Neural progenitor cell (in vitro differentiated cells): ENCODE results near the gene CCDC97. TPM values are rescaled to one million over a fixed set of nuclear protein-coding genes. Genes with fewer than 3 reads are reported as not detected.

Source experiments
- DNase-seq: peaks from one replicate; pipeline ENCODE4 v3.0.0-alpha.2; 2016; ENCODE audit warnings: low spot score
- H2AFZ ChIP-seq: fragments of 200-600 bp; sonication (generic); replicated peaks from 2 replicates; pipeline ENCODE4 v1.6.1; 2016; ENCODE audit warnings: antibody characterized with exemption
- H3F3A ChIP-seq: fragments of 200-600 bp; sonication (generic); 2 replicates; pipeline ENCODE4 v1.6.1; 2016; ENCODE audit warnings: antibody characterized with exemption, low read depth
- H3K27ac ChIP-seq: fragments of 200-600 bp; sonication (generic); 2 replicates; pipeline ENCODE4 v1.5.1; 2016; ENCODE audit warnings: mild to moderate bottlenecking
- H3K27me3 ChIP-seq: fragments of 200-600 bp; sonication (generic); 2 replicates; pipeline ENCODE4 v1.6.1; 2016; ENCODE audit warnings: mild to moderate bottlenecking, moderate library complexity
- H3K36me3 ChIP-seq: fragments of 200-600 bp; sonication (generic); 2 replicates; pipeline ENCODE4 v1.5.1; 2016
- H3K4me1 ChIP-seq: fragments of 200-600 bp; sonication (generic); 2 replicates; pipeline ENCODE4 v1.6.1; 2016; ENCODE audit warnings: mixed run types
- H3K4me2 ChIP-seq: fragments of 200-600 bp; sonication (generic); 2 replicates; pipeline ENCODE4 v1.6.1; 2016
- H3K4me3 ChIP-seq: fragments of 200-600 bp; sonication (generic); 2 replicates; pipeline ENCODE4 v1.5.1; 2016
- H3K79me2 ChIP-seq: fragments of 200-600 bp; sonication (generic); 2 replicates; pipeline ENCODE4 v1.6.1; 2016; ENCODE audit warnings: low read depth
- H3K9ac ChIP-seq: fragments of 200-600 bp; sonication (generic); 2 replicates; pipeline ENCODE4 v1.6.1; 2016
- H3K9me3 ChIP-seq: fragments of 200-600 bp; sonication (generic); 2 replicates; pipeline ENCODE4 v1.5.1; 2016; ENCODE audit warnings: low read depth
- H4K20me1 ChIP-seq: fragments of 200-600 bp; sonication (generic); 2 replicates; pipeline ENCODE4 v1.6.1; 2016; ENCODE audit warnings: low read depth
- H3K27ac Mint-ChIP-seq: 3 replicates; pipeline ENCODE4 v1.8.0; 2021; ENCODE audit warnings: mixed read lengths
- H3K27me3 Mint-ChIP-seq: 2 replicates; pipeline ENCODE4 v1.8.0; 2022; ENCODE audit warnings: low read depth, mild to moderate bottlenecking, inconsistent platforms, moderate library complexity, mixed read lengths; ENCODE audit not compliant: insufficient read depth
- H3K36me3 Mint-ChIP-seq: 3 replicates; pipeline ENCODE4 v1.8.0; 2021; ENCODE audit warnings: mixed read lengths
- H3K4me1 Mint-ChIP-seq: 3 replicates; pipeline ENCODE4 v1.8.0; 2021; ENCODE audit warnings: mixed read lengths
- H3K4me3 Mint-ChIP-seq: 3 replicates; pipeline ENCODE4 v1.8.0; 2021; ENCODE audit warnings: mild to moderate bottlenecking, moderate library complexity, mixed read lengths
- H3K9me3 Mint-ChIP-seq: 3 replicates; pipeline ENCODE4 v1.8.0; 2020; ENCODE audit warnings: mixed read lengths
- CTCF ChIP-seq: fragments of 200-600 bp; sonication (generic); IDR thresholded peaks from 2 replicates; pipeline ENCODE4 v1.5.1; 2017; ENCODE audit warnings: antibody characterized with exemption, mild to moderate bottlenecking
- EZH2 ChIP-seq: fragments of 200-600 bp; sonication (generic); IDR thresholded peaks from 2 replicates; pipeline ENCODE4 v1.6.1; 2017; ENCODE audit warnings: antibody characterized with exemption, mild to moderate bottlenecking, moderate library complexity
- EZH2phosphoT487 ChIP-seq: fragments of 200-600 bp; sonication (generic); IDR thresholded peaks from 2 replicates; pipeline ENCODE4 v1.6.1; 2017; ENCODE audit warnings: antibody characterized with exemption
- total RNA-seq: library from RNA; depleted of rRNA; stranded (reverse); fragments of >200 nt; gene quantifications from 2 replicates; pipeline ENCODE4 v1.2.3, GENCODE V29; 2015; ENCODE audit warnings: low replicate concordance

Gene CCDC97
- total RNA-seq, 1 donor from 2014 or later, result 19.1 TPM

DNA sequence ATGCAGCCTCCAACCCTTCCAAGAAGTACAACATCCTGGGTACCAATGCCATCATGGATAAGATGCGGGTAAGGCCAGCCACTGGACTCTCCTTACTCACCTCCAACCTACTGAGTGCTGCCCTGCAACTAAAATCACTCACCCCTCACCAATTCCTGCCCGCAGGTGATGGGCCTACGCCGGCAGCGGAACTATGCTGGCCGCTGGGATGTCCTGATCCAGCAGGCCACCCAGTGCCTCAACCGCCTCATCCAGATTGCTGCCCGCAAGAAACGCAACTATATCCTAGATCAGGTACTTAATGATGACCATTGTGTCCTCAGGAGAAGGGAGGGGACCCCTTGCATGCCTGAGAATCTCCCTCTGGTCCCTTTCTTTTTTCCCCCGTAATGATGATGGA is 15.6 kb upstream of the CCDC97 start:
- no peak overlapping the region for H3K4me2 ChIP-seq
- H3K27me3 Mint-ChIP-seq, result peaks cover 6% of the 10 kb centered on the region
- peak overlapping the region; percentile 92 for H3K27ac Mint-ChIP-seq
- no peaks in the 10 kb centered on the region for H3K9me3 Mint-ChIP-seq
- no peaks in the 10 kb centered on the region for H3K9me3 ChIP-seq
- H3K27me3 ChIP-seq, result no peaks in the 10 kb centered on the region
- H3K4me1 Mint-ChIP-seq, result peaks cover 13% of the 10 kb centered on the region
- no peak overlapping the region for H2AFZ ChIP-seq
- H3K36me3 Mint-ChIP-seq, result peaks cover 59% of the 10 kb centered on the region
- peaks cover 54% of the 10 kb centered on the region for H4K20me1 ChIP-seq
- peaks cover 34% of the 10 kb centered on the region for H3K79me2 ChIP-seq
- TF ChIP-seq EZH2 (no peak), CTCF (no peak), EZH2phosphoT487 (no peak)
- no peak for DNase-seq
- peaks cover 16% of the 10 kb centered on the region for H3K36me3 ChIP-seq
- no peaks in the 10 kb centered on the region for H3F3A ChIP-seq
- no peak overlapping the region for H3K9ac ChIP-seq
- H3K4me3 ChIP-seq, result no peak overlapping the region
- H3K4me3 Mint-ChIP-seq, result no peak overlapping the region
- H3K4me1 ChIP-seq, result no peaks in the 10 kb centered on the region
- no peak overlapping the region for H3K27ac ChIP-seq

DNA sequence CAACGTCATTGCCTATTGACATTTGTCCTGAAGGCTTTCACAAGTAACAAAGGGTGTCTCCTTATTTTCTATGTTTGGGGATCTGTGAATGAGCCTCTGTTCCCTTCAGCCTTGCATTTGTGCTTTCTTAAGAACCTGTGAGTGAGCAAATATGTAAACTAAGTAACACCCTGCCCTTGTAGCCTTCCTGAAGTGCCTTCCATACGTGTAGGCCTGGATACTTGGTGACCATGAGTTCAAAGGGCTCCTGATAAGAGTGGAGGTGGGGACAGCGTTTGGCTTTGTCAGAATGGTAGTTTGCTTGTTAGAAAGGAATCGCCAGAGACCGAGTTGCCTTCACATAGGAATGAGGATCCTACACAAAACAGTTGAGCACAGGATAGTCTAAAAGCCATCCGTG is 14.5 kb upstream of the CCDC97 start:
- H3K79me2 ChIP-seq, result peaks cover 23% of the 10 kb centered on the region
- no peak for TF ChIP-seq EZH2
- no peak for TF ChIP-seq EZH2phosphoT487
- no peak for TF ChIP-seq CTCF
- H3K4me1 ChIP-seq, result no peaks in the 10 kb centered on the region
- H3K27me3 ChIP-seq, result no peaks in the 10 kb centered on the region
- H4K20me1 ChIP-seq, result peaks cover 53% of the 10 kb centered on the region
- H3K27me3 Mint-ChIP-seq, result peaks cover 6% of the 10 kb centered on the region
- H3K36me3 ChIP-seq, result peaks cover 10% of the 10 kb centered on the region
- no peak overlapping the region for H2AFZ ChIP-seq
- H3K4me1 Mint-ChIP-seq, result peaks cover 13% of the 10 kb centered on the region
- no peaks in the 10 kb centered on the region for H3K9me3 ChIP-seq
- no peaks in the 10 kb centered on the region for H3F3A ChIP-seq
- no peak for DNase-seq
- H3K9ac ChIP-seq, result no peak overlapping the region
- peaks cover 59% of the 10 kb centered on the region for H3K36me3 Mint-ChIP-seq
- H3K9me3 Mint-ChIP-seq, result no peaks in the 10 kb centered on the region
- no peak overlapping the region for H3K4me3 Mint-ChIP-seq
- no peak overlapping the region for H3K4me3 ChIP-seq
- H3K27ac Mint-ChIP-seq, result no peak overlapping the region
- no peak overlapping the region for H3K4me2 ChIP-seq
- H3K27ac ChIP-seq, result no peak overlapping the region

- Histone ChIP-seq H3K79me2 (peaks cover 16% of the 10 kb centered on the region), H3K27ac (no peak overlapping the region), H3K27me3 (no peaks in the 10 kb centered on the region), H3K4me2 (no peak overlapping the region), H2AFZ (no peak overlapping the region), H3K9me3 (no peaks in the 10 kb centered on the region), H4K20me1 (peaks cover 48% of the 10 kb centered on the region), H3K4me1 (no peaks in the 10 kb centered on the region), H3K4me3 (no peak overlapping the region), H3F3A (no peaks in the 10 kb centered on the region), H3K9ac (no peak overlapping the region), H3K36me3 (peaks cover 9% of the 10 kb centered on the region)
- H3K9me3 Mint-ChIP-seq, result no peaks in the 10 kb centered on the region
- H3K4me3 Mint-ChIP-seq, result no peak overlapping the region
- peak overlapping the region; percentile 85 for H3K27ac Mint-ChIP-seq
- peaks cover 13% of the 10 kb centered on the region for H3K4me1 Mint-ChIP-seq
- TF ChIP-seq EZH2phosphoT487, result no peak
- TF ChIP-seq CTCF, result no peak
- no peak for DNase-seq
- H3K36me3 Mint-ChIP-seq, result peaks cover 58% of the 10 kb centered on the region
- H3K27me3 Mint-ChIP-seq, result peaks cover 6% of the 10 kb centered on the region
These were observed 13.5 kb upstream of the CCDC97 start for GRCh38 chr19:41296433-41296871.
